ENCODE measurements around the gene CFTR.

CFTR gene

GRCh38 chr7:117590191-117590590 is 110.4 kb downstream of the CFTR start:
- DNase-seq = no peak

DNA sequence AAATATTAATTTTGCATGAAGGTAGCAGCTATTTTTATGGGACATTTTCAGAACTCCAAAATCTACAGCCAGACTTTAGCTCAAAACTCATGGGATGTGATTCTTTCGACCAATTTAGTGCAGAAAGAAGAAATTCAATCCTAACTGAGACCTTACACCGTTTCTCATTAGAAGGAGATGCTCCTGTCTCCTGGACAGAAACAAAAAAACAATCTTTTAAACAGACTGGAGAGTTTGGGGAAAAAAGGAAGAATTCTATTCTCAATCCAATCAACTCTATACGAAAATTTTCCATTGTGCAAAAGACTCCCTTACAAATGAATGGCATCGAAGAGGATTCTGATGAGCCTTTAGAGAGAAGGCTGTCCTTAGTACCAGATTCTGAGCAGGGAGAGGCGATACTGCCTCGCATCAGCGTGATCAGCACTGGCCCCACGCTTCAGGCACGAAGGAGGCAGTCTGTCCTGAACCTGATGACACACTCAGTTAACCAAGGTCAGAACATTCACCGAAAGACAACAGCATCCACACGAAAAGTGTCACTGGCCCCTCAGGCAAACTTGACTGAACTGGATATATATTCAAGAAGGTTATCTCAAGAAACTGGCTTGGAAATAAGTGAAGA is 112.3 kb downstream of the CFTR start:
- DNase-seq = no peak

DNA sequence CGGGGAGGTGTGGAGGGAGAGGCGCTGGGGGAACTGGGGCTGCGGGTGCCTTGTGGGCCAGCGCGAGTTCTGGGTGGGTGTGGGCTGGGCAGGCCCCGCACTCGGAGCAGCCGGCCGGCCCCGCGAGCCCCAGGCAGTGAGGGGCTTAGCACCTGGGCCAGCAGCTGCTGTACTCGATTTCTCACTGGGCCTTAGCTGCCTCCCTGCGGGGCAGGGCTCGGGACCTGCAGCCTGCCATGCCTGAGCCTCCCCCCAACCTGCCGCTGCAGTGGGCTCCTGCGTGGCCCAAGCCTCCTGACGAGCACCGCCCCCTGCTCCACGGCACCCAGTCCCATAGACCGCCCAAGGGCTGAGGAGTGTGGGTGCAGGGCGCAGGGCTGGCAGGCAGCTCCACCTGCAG is 116.3 kb downstream of the CFTR start:
- DNase-seq = no peak

DNA sequence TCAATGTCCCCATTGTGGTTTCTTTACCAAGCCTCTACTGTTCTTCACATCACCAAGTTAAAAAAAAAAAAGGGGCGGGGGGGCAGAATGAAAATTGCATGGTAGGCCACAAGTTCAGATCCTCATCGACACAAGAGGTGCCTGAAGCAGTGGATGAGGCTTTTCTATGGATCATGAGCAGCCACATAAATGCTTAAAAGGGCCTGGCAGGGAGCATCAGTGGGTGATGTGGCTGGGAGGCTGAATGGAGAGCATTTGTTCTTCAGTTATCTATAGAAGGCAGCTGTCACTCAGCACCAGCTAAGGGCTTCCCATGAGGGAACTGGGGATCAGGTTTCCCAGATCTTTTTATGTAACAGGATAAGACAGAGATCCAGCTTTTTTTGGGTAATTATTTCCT is 117.9 kb downstream of the CFTR start:
- no peak for DNase-seq

GRCh38 chr7:117600911-117601310 is 121.1 kb downstream of the CFTR start:
- DNase-seq = no peak

DNA sequence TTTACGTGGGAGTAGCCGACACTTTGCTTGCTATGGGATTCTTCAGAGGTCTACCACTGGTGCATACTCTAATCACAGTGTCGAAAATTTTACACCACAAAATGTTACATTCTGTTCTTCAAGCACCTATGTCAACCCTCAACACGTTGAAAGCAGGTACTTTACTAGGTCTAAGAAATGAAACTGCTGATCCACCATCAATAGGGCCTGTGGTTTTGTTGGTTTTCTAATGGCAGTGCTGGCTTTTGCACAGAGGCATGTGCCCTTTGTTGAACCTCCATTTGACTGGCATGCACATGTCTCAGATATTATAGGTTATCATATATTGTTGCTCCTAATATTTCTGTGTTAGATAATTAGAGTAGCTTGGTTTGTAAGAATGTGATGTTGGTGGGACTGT is 123.8 kb downstream of the CFTR start:
- no peak for DNase-seq

DNA sequence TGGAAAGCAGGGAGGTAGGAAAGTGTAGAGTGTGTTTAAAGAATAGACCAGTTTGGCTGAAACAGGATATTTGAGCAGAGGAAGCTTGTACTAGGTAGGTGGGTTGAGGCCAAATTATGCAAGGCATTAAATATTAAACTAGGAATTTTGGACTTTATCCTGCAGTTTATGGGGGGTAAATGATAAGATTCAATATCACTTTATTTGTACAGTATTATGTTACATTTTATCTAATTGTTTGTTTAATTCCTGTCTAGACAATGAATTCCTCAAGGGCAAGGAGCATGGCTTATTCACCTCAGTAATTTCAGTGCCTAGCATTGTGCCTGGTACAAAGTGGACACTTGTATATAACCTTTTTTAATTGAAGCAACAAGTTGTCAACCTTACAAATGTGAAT is 125.9 kb downstream of the CFTR start:
- DNase-seq = no peak

DNA sequence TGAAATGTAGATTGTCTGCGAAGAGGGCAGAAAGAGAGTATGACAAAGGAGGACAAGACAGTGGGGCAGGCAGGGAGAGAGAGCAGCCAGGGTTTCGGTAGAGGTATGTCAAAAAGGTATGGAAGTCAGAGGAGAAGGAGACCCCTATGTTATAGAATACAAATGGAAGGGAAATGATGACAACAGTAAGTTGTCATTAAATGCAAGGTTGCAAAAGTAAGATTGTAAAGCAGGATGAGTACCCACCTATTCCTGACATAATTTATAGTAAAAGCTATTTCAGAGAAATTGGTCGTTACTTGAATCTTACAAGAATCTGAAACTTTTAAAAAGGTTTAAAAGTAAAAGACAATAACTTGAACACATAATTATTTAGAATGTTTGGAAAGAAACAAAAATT is 126.3 kb downstream of the CFTR start:
- DNase-seq = no peak

DNA sequence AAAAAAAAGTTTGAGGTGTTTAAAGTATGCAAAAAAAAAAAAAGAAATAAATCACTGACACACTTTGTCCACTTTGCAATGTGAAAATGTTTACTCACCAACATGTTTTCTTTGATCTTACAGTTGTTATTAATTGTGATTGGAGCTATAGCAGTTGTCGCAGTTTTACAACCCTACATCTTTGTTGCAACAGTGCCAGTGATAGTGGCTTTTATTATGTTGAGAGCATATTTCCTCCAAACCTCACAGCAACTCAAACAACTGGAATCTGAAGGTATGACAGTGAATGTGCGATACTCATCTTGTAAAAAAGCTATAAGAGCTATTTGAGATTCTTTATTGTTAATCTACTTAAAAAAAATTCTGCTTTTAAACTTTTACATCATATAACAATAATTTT is 130.6 kb downstream of the CFTR start:
- DNase-seq = no peak

DNA sequence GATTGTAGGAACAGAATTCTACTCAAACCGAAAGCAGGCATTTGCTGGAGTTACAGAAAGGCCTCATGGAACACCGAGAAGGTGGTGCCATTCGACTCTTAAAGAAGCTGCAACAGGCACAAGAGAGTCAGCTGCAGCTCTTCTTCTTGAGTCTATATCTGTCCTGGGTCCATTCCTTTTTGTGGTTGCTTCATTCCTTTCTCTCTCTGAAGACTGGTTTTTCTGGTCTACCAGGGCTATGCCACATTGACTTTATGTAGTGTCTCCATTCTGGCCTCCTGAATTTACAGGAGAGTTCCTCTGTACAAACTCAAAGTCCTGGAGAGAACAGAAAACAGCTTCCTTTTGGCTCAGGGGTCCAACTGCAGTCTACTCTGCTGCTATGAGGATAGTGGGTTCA is 132.8 kb downstream of the CFTR start:
- no peak for DNase-seq

DNA sequence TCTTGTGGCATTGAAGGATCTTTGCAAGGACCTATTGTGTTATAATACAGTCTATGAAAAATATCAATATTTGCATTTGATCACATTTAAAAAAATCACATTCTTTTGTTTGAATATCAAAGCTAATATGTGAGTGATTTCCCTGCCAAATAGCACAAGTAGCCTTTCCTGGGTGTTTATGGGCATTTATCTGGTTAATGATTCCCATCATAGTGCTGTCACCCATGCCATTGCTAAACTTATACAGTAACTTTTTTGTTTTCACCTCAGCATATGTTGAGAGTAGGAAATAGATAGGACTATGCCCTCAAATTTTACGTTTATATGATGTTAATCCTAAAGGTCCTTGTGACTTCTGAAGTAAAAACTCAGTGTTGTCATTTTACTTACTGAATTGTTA is 136.9 kb downstream of the CFTR start:
- DNase-seq = no peak

- no peak for DNase-seq
Observed at GRCh38 chr7:117619681-117620080, 139.9 kb downstream of the CFTR start.

DNA sequence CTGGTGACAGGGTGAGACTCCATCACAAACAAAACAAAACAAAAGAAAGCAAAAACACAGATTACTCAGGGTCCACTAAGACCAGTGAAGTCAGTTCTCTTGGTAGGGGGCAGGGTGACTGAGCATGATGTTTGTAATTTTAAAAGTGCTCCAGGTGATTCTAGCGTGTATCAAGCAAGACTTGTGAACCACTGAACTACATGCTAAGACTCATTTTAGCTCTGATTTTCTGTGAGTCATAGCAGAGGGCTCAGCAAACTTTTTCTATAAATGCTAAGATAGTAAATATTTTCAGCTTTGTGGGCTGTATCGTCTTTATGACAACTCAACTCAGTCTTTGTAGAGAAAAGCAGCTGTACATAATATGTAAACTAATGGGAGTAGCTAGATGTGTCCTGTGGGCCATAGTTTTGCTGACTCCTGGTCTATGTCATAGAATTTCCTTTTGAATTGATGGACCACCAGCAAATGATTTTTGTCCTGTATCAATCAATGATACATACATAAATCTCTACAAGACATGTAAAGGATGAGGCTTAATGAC is 141.3 kb downstream of the CFTR start:
- no peak for DNase-seq

- no peak for DNase-seq
Observed at GRCh38 chr7:117623606-117624005, 143.8 kb downstream of the CFTR start.

DNA sequence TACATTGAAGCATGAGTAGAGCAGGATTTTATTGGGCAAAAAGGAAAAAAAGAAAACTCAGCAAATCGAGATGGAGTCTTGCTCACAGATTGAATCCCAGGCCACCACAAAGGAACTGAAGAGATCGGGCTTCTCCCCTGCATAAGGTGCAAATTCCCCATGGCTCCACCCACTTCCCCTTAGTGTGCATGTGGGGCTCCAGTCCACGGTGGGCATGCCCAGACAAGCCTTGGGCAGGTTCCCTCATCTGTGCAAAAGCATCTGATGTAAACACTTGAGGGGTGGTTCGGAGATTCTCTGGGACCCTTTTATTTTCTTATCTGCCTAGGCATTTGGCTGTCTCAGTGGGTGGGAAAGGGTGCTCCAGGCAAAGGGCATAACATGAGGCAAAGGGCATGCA is 150.7 kb downstream of the CFTR start:
- DNase-seq = no peak

DNA sequence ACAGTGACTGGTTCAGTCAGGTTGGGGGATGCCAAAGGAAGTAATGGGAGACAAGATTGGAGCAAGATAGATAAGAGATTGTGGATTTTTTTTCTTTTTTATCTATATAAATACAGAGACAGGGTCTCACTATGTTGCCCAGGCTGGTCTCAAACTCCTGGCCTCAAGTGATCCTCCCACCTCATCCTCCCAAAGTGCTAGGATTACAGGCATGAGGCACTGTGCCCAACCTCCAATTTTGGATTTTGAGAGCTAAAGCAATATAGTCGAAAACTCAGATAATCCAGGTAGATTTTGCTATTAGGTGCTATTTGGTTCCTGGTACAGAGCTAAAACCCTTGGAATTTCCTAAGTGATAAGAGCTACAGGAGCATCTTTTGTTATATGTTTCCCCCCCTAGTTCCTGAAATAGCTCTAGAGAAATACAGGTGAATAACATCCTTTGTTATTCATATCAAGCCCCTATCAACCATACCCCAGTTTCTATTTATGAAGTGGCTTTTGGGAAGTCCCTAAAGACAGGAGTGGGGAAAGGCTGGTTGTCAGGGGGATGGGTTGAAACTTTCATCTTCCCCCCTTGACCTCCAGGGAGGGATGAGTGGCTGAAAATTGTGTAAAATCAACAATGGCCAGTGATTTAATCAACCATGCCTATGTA is 151.2 kb downstream of the CFTR start:
- DNase-seq = no peak

GRCh38 chr7:117631652-117632051 is 151.8 kb downstream of the CFTR start:
- DNase-seq = no peak

DNA sequence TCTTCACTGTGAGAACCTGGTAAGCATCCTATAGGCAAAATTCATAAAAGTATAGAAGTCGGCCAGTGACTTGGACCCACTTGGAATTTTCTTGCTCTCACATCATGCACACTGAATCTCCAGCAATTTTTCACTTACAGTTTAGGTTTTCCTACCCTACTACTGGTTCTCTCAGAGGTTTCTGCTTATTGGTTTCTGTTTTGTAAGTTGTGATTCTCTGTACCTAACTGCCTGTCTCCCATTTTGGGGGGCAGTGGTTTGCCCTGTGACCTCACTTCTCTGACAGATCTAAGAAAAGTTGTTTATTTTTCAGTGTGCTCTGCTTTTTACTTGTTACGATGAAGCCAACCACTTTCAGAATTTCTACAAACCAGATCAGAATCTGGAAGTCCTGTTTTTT is 158.1 kb downstream of the CFTR start:
- DNase-seq = no peak

- DNase-seq = no peak
Observed at GRCh38 chr7:117639966-117640365, 160.1 kb downstream of the CFTR start.

DNA sequence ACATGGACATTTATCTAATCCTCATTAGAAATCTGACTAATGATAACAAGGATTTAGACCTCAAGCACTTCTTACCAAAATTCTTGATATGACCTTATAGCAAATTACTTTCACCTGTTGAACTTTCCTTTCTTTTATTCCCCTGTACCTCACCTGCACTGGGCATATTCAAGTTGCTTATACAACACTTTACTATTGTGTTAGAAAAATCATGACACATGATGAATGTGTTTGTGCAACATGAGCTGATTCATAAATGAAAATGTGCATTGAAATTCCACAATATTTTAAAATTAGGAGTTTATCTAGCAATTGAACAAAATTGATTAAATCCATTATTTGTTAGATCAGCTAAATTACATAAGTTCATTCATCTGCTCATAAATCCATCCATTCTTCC is 160.6 kb downstream of the CFTR start:
- DNase-seq = no peak

- no peak for DNase-seq
Observed at GRCh38 chr7:117645481-117646165, 165.8 kb downstream of the CFTR start.

DNA sequence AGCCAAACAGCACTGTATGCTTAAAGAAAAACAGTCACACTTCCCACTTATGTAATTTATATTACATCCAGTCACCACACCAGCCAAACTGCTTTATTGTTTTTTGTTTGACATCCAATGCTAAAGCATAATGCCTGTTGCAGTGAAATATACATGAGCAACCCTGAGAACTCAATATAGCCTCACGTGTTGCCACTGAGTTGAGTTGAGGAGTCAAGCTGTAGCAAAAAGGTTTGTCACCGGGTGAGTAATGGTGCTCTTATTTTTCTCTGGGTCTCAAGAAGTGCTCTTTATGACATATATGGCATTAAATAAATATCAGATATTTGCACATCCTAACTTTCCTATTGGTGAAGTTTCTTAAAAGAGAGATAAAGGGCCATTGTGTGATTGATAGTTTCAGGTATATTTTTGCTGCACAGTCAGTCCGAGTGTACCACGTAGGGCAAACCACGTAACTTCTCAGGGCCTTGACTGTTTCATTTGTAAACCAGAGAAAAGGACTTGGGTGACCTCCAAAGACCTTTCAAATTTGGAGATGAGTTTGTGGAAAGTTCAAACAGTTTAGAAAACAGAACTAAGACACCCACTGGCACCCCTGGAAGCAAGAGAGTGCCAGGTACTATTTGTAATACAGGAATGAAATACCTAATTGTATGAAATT is 168.5 kb downstream of the CFTR start:
- DNase-seq = no peak

DNA sequence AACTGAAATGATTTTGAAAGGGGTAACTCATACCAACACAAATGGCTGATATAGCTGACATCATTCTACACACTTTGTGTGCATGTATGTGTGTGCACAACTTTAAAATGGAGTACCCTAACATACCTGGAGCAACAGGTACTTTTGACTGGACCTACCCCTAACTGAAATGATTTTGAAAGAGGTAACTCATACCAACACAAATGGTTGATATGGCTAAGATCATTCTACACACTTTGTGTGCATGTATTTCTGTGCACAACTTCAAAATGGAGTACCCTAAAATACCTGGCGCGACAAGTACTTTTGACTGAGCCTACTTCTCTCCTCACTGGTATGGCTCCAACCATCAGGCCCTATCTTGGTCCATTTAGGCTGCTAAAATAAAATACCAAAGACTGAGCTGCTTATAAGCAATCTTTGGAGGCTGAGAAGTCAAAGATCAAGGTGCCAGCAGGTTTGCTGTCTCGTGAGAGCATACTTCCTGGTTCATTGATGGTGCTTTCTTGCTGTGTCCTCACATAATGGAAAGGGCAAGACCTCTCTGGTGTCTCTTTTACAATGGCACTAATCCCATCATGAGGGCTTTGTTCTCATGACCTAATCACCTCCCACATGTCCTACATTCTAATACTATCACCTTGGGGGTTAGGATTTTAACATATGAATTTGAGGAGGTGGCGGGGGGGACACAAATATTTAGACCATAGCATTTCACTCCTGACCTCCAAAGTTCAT is 173.3 kb downstream of the CFTR start:
- DNase-seq = no peak

All from inflammatory macrophage treated with lipopolysaccharide for 4 hours (primary cell).